NCI-H748 treated with DMSO at 0.1 percent for 48 hours (cell line): ENCODE data around the gene MED13L.

Experiments used
- DNase-seq: peaks from one replicate; lab custom pipeline; 2025; lab: John Stamatoyannopoulos, UW

Gene MED13L

DNA sequence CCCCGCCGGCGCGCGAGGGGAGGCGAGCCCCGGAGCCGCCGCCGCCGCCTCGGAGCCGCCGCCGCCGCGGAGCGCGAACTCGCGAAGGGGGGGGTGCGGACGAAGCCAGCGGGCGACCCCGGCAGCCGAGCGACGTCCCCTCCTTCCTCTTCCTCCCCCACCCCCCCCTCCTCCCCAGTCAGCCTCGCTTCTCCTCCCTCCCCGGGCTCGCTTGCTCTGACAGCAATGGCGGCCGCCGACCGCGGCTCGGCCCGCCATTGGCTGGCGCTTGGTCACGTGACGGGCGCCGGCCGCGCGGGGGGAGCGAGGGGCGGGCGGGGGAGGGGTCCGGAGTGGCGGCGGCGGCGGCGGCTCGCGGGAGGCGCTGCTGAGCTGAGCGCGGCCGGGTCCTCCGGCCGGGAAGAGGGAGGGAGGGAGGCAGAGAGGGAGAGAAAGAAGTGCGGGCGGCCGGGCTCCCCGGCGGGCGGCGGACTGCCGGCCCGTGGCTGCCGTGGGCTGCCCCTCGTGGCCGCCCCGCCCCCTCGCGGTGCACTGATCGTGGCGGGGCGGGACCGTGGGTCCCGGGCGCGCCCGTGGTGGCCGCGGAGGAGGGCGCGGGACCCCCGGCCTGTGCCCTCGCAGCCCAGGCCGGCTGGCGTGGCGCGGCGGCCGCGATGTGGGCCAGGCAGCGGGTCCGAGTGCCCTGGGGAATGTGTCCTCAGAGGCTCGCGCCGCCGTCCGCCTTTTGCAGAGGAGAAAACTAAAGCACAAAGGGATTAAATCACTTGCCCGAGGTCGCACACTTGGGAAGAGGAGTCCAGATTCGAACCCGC is at the start of gene MED13L:
Gene MED13L (minus strand): TSS at position 227 of the 812 bp plus-strand sequence. CDS start 562 bp downstream, outside the sequence.
- peak; percentile 62 for DNase-seq

DNA sequence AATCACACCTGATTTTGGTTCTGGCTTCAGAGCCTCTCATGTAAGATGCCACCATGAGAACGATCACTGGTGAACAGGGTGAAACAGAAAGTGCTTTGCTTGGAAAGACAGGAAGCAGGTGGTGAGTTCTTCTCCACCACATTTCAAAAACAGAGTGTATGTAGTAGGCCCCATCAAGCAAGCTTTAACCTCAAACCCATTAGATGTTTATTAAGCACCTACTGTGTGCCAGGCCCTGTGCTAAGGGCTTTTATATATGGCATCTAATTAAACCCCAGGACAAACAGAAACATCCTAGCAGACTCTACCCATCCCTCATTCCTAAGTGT is 47.8 kb upstream of the MED13L start:
- DNase-seq, result no peak

DNA sequence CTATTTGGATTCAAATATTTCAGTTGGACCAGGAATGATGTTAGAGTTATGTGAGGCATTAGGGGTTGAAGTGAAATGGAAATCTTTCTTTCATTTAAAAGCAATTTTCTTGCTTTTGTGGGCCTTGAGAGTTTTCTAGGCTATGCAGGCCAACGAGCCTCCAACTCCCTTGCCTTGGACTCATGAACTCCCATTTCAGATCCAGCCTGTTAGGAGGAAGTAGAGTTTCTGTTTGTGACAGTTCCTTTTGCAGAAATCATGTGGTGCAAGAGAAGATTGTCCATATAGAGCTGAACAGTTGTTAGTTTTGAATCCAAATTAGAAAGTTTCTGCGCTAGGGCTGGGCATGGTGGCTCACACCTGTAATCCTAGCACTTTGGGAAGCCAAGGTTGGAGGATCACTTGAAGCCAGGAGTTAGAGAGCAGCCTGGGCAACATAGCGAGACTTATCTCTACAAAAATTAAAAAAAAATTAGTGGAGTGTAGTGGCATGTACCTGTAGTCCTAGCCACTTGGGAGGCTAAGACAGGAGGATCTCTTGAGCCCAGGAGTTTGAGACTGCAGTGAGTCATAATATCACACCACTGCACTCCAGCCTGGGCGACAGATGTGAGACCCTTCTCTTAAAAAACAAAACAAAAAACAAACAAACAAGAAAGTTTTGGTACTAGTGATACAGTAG is 47.3 kb upstream of the MED13L start:
- DNase-seq, result no peak

DNA sequence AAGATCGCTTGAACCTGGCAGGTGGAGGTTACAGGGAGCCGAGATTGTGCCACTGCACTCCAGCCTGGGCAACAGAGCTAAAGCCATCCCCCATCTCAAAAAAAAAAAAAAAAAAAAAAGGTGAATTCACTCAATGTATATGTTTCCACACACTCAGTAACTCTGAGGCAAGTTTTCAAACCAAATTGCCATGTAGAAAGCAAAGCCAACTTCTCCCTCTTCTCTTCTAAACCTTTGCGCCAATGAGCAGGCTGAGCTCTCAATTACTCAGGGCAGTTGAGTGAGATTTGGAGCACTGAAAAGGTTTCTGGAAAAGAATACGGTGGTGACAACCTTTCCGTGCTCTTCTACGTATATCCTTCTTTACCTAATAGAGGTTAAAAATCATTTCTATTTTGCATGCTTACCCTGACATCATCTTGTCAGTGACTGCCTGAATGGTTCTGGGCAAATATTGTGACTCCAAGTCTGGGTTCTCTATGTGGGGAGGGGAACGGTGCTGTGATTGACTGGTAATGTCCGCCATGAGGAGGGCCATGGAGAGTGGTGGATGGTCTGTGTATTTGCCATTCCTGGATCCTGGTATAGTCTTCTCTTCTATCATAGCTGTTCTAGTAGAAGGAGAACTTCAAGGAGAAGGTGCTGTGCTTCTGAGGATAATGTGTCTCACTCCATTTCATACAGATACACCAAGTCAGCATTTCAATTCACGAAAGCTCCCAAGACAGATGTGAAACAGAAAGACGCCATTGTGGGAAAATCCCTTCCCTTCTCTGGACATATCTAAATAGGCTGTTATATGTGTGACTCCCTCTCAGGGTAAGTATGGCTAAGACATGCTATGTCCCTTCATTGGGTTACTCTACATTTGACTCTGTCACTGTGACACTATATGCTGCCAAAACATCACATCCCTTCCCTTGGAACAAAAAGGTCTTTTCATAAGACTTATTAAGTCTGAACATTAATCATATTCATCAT is 46.2 kb upstream of the MED13L start:
- no peak for DNase-seq

DNA sequence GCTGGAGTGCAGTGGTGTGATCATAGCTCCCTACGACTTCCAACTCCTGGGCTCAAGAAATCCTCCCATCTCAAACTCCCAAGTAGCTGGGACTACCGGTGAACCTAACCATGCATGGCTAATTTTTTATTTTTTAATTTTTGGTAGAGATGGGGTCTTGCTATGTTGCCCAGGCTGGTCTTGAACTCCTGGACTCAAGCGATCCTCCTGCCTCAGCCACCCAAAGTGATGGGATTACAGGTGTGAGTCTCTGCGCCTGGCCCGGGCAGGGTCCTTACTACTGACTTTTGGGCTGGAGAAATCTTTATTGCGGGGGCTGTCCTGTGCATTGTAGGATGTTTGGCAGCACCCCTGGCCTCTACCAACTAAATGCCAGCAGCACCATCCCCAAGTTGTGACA is 44.4 kb upstream of the MED13L start:
- DNase-seq, result no peak

DNA sequence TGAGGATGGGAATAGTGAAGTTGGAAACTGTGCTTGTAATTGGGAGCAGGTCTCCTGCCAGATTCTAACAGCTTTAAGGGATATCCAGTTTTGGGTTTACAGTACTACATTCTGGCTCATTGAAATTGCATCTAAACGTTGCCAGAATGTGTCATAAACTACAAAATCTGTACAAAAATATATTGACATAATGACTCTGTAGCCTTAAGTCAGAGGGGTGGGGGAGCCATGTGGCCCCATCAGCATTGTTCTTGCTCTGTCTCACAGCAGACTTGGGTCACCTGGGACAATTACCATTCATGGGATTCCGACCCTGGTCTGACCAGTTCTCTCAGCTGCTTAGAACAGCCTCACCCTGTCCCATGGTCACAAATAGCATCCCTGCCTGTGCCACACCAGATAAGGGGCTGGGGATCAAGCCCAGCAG is 43.3 kb upstream of the MED13L start:
- no peak for DNase-seq

DNA sequence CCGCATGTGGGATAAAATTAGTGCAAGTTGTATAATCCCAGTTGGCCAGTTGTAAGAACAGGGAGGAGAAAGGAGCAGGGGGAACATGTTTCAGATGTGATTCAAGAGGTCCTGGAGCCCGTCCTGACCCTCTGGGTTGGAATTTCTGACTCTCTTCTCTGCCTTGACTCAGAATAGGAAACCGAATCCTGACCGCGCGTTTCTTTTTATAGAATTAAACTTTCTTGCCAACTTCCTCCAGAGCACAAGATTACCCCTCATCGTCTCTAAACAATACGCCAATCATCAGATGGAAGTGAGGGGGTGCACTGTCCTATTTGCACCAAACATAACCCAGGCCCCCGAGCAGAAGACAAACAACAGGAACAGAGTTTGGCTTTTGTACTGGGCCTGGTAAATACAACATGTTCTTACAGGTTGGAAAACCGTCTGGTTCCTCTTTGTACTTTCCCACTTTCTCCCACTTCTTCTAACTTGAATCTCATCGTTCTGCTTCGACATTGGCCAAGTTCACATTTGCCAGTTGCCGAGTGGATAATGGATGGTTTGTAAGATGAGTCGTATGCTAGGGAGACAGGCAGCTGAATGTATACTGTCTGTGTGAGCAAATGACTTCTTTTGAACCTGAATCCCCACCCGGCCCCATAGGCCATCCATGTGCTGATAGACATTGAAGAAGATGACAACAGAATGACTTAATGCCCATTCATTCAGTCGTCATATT is 42.6 kb upstream of the MED13L start:
- no peak for DNase-seq

DNA sequence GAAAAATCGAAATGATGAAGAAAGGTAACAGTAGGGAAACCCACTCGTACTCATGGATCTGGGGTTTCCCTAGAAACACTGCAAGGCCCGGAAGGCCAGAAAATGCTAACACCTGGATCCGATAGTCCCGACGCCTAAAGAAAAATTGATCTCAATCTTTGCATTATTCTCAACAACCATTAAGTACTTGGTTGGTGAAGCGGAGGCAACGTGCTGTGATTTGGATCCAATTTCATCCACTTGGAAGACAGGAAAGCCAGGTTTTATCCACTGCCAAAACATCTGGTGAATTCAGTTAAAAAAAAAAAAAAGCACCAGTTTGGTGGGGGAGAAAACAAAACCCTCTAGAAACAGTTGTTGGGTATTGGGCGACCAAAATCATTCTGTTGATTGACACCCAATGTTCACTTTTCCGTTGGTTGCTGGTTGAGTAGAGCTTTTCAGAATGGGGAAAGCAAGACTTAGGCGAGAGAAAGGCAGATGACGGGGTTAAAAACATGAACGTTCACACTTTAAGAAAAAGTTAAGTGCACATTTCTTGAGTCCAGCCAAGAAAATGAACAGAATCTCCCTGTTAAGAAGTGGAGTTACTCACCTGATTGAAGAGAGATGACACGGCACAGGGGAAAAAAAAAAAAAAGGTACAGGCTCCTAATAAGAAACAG is 41.9 kb upstream of the MED13L start:
- no peak for DNase-seq

DNA sequence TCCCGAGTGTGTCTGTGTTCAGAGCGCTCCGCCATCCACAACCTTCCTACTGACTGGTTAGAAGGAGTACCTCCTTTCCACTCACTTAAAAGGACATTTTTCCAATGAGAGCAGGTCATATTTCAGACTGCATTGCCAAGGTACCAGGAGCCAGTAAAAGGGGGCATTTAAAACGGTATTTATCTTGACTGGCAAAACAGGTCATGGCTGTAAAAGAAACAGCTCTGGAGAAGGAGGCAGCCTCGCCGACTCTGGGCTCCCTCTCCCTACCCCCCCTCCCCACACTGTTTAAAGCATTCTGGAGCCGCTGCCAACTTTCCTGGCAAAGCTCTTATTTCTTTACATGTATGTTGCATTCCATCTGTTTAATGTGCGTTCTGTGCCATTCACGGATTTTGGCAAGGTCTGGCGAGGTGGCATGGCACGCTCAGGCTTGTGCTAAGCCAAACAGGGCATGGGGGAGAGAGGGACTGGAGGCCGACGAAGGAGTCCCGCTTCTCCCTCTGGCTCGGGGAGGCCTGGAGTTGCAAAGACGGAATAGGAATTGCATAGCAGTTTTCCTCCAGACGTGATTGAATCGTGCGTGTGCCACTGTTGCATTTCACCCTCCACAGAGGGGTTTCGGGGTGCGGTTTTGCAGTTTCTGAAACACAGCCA is 41.2 kb upstream of the MED13L start:
- DNase-seq, result no peak

DNA sequence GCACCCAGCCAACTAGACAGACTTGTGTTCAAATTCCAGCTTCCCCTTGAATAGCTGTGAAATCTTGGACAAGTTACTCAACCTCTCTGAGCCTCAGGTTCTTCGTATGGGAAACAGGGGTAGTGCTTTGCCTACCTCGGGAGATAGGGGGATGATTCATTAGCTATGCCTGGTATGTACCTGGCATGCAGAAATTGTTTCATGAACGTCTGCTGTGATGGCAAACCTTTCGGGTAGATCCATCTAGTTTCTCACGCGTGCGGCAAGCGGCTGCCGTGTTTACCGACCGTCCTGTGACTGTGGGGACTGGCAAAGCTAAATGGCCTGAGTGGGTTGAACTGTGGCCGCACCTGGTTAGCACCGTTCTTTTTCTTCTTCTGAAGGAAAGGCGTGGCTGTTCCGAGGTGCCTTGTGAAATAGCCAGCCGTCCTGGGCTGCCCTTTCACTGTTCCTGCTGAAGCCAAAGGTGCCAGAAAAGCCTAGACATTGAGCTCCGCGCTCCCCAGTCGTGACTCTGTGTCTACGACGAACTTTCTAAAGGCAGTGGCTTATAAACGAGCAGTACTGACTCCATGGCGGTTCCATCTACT is 40.6 kb upstream of the MED13L start:
- no peak for DNase-seq

DNA sequence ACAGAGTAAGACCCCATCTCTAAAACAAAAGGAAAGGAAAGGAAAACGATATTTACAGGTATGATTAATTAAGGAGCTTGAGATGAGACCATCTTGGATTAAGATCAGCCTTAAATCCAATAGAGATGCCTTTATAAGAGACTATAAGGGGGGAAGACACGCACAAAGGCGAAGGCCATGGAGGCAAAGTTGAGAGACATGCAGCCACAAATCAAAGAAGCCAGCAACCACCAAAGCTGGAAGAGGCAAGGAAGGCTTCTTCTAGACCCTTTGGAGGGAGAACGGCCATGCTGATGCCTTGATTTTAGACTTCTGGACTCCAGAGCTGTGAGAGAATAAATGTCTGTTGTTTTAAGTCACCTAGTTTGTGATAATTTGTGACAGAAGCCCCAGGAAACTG is 39.6 kb upstream of the MED13L start:
- no peak for DNase-seq

DNA sequence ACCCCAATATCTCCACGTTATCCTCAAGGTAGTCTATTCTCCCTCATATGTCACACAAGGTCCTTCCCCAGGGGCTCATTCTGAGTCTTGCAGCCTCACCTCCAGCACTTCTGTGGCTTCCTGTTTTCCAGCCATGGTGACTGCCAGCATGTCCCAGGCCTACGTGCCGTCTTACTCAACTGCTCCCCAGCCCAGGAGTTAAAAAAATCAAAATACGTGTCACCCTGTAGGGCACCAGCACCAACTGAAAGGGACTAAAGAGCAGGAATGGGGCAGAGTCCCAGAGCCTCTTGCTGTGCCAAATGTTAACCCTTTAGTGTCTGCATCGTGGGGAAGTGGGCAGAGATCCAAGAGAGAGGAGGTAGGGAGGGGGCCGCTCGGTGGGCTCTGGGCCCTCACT is 37.0 kb upstream of the MED13L start:
- no peak for DNase-seq

DNA sequence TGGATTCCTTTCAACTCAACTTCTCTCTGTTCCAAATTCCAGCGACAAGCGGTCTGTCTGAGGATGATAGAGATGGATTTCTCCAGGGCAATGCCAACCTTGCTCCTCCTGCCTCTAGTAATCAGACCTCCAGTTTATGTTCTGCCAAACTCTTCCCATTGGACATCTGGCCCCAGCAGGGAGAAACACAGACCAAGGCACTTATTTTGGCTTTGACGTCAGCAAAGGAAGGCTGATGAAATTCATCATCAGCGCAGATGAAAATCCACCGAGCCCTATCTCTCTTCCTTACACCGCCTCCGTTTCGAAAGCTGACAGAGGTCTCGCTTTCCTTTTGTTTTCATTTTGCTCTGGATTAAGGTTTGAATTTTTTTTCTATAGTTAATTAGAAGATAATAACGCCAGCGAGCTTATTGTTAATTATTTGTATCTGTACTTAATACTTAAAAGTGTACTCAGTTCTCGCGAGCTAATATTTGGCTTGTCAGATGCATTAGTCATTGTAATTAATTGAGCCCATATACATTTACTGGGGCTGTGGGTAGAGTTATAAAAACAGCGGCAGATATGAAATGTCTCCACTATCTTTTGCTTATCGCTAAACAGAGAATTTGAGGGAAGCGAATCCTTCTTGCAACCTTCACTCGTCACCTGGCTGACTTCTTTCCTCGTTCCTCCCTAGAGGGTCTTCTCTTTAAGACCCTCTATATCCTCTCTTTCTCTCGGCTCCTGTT is 35.9 kb upstream of the MED13L start:
- no peak for DNase-seq

DNA sequence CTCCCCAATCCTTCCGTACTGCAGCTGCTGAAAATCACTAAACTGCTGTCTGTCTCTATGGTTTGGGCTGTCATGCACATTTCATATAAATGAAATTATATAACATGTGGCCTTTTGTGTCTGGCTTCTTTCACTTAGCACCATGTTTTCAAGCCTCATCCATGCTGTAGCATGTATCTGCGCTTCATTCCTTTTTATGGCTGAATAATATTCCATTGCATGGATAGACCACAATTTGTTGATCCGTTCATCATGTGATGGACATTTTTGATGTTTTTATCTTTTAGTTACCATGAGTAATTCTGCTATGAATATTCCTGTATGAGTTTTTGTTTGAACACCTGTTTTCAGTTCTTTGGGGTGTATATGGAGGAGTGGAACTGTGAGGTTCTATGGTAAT is 32.6 kb upstream of the MED13L start:
- no peak for DNase-seq

DNA sequence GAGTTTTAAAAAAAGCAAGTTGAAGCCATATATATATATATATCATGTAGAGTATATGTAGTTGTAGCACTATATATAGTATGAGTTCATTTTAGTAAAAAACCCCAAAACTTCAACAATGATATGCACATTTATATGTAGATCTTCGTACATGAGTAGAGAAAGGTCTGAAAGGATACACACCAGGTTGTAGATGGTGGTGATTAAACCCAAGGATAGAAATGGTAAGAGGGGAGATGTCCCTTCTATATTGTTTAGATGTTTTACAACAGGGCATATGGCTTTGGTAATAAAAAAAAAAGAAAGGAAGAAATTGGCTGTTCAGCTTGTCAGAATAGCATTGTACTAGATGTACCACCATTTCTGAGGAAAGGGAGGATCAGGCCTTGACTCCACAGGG is 31.9 kb upstream of the MED13L start:
- no peak for DNase-seq

DNA sequence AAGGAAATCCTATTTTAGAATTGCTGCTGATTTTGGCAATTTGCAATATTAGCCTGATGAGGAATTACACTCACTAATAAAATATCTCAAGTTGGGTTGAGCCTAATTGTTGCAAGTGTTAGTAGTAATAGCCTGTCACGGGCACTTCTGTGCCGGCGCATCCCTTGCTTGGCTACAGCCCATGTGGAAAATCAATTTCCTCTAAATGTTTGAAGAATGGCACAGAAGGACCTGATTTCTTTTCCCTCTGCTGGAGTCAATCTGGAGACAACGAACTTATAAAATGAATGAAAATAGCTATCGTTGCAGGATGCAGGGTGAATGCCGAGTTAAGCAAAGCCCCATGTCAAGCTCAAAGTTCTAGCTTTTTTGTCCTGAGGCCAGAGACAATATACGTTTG is 31.2 kb upstream of the MED13L start:
- DNase-seq, result no peak

DNA sequence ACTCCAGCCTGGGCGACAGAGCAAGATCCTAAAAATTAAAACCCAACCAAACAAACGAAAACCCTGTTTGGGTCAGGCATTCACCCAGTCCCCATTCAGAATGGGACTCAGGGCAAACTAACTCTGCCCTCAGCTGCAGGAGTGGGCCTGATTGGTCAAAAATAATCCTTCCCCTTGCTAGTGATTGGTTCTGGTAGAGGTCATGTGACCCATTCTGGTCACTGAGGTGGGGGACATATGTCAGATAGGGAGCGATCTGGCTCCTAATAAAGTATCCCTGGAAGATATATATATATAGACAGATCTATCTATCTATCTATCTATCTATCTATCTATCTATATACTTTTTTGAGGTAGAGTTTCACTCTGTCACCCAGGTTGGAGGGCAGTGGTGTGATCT is 29.5 kb upstream of the MED13L start:
- no peak for DNase-seq

DNA sequence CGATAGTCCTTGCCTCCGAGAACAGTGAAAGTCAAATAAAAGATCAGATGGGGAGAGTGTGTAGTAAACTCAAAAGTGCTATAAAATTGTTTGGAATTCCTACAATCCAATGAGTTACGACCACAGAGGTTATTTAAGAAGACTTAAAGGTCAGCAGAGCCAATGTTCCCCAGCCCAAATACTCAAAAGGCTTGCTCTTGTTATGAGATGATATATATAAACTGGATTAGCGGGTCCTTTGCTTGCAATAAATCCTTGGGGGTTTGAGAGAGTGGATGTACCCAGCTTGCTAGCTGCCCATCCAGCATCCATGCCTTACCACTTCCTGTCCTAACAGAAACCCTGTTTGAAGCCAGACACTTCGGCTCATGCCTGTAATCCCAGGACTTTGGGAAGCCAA is 29.0 kb upstream of the MED13L start:
- no peak for DNase-seq

DNA sequence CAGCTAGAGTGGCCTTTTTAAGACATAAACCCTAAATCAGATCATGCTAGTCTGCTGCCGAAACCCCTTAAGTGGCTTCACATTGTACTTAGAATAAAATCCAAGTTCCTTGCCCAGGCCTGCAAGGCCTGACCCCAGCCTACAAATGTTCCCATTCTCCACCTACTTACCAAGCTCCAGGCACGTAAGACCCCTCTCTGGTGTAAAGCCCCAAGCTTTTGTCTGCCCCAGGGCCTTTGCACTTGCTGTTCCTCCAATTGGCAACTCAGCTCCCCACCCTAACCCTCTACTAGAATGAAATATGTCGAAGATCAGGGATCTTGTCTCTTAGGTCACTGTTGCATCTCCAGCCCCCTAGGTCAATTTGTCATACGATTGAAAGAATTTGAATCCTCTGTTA is 27.1 kb upstream of the MED13L start:
- no peak for DNase-seq

DNA sequence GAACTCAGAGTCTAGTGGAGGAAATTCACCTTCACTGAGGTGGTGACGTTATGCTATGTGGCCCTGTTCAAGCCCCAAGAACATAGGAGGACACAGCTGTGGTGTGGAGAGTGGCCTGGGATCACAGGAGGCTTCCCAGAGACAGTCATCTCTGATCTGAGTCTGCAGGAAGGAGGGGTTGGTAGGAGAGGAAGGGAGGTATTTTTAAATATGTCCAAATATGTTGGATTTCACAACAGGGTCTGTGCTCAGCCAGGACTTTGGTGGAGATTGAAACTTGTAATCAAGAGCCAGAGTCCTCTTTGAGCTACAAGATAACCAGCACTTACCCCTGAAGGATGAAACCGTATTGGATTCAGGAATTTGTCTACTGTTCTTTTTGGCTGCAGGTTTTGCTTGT is 26.4 kb upstream of the MED13L start:
- no peak for DNase-seq
